ENCODE data around the gene PINLYP.
"Not testable (repeated sequence)": the region's sequence is repeated elsewhere in the genome, so short reads cannot be mapped to it uniquely, and the experiment has no call there.

Gene PINLYP

GRCh38 chr19:43584484-43584883, 8.9 kb downstream of the PINLYP start:
- DNase-seq, result no peak

DNA sequence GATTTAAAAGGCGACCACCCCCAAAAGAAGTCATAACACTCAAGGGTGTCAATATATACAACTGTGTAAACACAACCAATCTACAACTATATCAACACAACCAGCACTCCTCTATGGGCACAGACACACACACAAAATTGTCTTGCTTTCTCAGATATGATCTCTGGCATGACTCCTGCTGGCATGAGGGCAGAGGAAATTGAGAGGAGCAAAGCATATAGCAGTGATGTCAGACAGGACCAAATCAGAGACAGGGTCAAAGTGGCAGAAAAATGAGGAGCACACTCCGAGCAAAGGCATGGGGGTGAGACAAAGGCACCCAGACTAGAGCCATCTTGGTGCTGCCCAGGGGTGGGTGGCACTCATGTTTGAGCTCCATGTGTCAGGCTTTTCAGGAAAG, 10.7 kb downstream of the PINLYP start:
- peak; percentile 51 for DNase-seq

- not testable (repeated sequence) for DNase-seq
Observed at GRCh38 chr19:43587029-43587428, 11.4 kb downstream of the PINLYP start.

DNA sequence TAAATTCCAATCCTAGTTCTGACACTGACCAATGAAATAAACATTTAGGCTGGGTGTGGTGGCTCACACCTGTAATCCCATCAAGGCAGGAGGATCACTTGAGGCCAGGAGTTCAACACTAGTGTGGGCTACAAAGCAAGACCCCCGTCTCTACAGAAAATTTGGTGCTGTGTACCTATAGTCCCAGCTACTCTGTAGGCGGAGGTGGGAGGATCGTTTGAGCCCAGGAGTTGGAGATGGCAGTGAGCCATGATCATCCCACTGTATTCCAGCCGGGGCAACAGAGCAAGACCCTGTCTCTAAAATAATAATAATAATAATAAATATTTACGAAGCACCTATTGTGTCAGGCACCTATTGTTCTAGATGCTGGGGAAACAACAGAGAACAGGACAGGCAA, 13.7 kb downstream of the PINLYP start:
- no peak for DNase-seq

DNA sequence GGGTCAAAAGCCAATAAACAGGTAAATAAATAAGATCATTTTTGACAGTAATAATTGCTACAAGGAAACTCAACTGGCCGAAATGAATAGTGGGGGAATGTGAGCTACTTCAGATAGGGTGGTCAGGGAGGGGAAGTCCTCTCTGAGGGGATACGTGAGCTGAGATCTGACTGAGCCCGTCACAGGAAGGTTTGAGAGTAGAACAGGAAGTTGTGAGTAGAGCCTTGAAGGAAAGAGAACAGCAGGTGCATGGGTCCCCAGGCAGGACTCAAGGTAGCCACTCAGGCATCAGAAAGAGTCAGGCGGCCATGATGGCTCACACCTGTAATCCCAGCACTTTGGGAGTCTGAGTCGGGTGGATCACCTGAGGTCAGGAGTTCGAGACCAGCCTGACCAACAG, 14.1 kb downstream of the PINLYP start:
- DNase-seq, result no peak

DNA sequence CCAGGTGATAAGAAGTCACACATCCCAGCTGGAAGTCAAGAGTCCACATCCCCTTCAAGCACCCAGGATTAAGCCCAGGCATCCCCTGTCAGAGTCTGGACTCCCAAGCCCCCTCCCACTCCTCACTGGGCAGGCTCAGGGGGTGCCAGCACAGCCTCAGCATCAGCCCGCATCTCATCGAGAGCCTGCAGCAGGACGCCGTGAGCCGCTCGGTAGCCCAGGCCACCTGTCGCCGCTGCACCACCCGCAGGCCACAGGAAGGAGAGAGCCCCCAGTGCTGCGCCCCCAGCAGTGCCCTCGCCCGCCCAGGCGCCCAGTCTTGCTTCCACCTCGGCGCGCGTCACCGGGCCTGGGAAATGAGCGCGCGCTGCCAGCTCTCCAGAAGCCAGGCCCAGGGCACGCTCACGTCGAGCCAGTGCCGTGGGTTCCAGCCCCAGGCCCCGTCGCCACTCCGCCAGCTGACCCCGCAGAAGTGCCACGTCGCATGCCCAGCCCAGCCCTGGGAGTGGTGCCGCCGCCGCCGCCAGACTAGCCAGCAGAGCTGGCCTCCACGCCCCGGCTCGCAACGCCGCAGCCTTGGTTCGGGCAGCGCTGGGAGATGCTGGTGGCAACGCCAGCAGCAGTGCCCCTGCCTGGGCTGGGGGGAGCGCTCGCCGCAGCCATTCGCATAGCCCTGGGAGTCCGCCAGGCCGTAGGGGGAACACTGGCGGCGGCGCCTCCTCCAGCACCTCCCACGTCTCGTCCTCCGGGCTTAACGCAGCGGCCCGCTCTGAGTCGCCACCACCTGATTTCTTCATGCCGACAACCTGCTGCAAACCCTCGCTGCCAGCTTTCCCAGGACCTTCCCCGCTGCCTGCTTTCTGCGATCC, 16.5 kb downstream of the PINLYP start:
- no peak for DNase-seq

GRCh38 chr19:43592800-43593350, 17.3 kb downstream of the PINLYP start:
- DNase-seq, result no peak

GRCh38 chr19:43594081-43594697, 18.6 kb downstream of the PINLYP start:
- DNase-seq, result no peak

DNA sequence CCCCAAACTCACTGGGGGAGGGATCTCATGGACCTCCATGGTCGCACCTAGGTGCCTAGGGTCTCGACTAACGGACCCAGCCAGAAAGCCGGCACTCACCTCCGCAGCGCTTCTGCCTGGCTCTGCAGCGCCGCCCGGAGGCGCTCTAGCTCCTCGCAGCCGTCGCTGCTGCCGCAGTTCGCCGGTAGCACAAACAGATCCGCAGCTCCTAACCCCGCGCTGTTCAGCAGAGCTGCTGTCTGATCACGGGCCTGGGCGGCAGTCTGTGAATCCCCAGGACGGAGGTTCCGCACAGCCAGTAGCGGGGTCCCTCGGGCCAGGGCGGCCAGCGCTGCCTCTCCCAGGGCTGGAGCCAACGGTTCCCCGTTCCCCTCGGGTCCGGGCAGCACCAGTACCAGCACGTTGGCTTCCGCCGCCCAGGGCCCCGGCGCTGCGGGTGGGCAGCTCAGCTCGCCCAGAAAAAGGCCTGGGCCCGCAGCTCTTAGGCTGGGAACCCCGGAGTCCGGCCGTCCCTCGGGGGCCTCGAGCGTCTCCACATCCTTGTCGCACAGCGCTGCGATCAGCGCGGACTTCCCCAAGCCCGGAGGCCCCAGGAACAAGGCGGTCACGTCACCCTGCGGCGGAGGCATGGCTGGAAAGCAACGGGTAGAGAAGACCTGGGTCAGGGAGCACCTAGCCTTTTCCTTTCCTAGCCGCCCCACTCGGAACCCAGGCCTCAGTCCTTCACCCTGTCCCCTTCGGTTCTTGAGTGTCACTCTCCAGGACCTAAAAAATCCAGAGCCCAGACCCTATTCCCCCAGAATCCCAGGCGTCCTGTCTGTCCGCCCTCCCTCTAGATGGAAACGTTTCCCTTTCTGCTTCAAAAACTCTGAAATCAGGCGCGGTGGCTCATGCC, 19.4 kb downstream of the PINLYP start:
- DNase-seq, result peak; percentile 75

GRCh38 chr19:43595605-43595998, 20.0 kb downstream of the PINLYP start:
- no peak for DNase-seq

DNA sequence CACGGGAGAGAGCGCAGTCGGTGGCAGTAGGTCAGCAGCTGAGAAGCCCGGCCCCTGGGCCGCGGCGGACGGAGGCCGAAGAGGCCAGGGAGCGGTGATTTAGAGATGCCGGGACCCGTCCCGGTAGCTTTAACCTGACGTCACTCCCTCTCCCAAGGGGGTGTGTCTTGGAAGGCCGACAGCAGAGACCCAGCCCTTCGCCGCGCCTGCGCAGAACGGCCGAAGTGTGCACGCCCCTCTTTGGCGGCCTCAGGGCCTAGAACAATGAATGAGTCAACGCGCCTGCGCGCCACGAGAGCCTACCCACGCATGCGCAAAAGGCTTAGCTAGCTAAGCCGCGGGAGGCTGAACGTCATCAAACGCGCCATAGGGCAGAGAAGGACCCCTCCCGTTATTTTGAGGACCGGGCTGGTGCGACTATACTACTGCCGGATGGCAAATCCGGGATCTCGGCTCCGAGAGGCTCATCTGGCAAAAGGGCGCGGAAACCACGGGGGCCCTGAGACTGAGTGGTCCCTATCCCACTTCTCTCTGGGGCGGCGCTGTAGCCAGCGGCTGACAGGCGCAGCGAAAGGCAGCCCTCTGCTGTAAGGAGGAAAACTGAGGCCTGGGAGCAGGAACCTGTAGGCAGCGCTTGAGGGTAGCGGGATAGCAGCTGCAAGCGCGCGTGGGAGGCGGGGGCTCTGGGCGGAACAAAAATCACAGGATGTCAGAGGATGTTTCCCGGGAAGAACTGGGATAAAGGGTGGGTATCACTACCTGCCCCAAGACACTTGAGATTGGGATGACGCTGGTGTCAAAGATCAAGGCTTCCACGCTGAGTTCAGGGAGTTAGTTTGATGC, 20.6 kb downstream of the PINLYP start, which contains the start of the genes IRGQ and ZNF576:
Gene IRGQ (minus strand): TSS at position 136 of the 843 bp plus-strand sequence. CDS start 796 bp downstream, outside the sequence.
Gene ZNF576 (plus strand): TSS at position 597 of the 843 bp plus-strand sequence. CDS start 514 bp downstream, outside the sequence.
- DNase-seq, result peak; percentile 100

DNA sequence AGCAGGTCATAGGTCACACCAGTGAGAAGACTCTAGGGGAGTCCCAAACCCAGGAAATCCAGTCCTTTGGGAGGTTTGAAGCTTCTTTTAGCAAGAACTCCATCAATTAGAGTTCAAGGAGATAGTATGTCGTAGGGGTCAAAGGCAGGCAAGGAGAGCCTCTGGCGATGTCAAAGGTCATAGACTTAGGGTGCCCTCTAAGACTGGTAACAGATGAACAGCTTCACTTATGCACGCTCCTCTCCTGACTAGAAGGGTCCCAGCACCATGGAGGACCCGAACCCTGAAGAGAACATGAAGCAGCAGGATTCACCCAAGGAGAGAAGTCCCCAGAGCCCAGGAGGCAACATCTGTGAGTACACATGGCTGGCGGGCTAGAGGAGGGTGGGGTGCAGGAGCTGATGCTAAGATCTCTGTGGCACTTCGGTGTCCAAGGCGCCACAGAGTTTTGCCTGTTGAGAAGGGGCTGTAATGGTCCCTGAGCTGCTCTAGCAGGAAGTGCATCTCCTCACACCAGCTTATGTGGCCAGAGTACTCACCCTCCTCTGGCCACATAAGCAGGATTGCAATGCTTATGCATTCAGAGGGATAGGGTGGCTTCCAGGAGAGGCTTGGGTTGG, 21.4 kb downstream of the PINLYP start:
- DNase-seq, result no peak

- DNase-seq, result no peak
Observed at GRCh38 chr19:43597876-43598275, 22.3 kb downstream of the PINLYP start.

- DNase-seq, result no peak
Observed at GRCh38 chr19:43598445-43599240, 23.0 kb downstream of the PINLYP start.

GRCh38 chr19:43599635-43600295, 24.2 kb downstream of the PINLYP start:
- DNase-seq, result no peak

- DNase-seq, result not testable (repeated sequence)
Observed at GRCh38 chr19:43600326-43600725, 24.7 kb downstream of the PINLYP start.

DNA sequence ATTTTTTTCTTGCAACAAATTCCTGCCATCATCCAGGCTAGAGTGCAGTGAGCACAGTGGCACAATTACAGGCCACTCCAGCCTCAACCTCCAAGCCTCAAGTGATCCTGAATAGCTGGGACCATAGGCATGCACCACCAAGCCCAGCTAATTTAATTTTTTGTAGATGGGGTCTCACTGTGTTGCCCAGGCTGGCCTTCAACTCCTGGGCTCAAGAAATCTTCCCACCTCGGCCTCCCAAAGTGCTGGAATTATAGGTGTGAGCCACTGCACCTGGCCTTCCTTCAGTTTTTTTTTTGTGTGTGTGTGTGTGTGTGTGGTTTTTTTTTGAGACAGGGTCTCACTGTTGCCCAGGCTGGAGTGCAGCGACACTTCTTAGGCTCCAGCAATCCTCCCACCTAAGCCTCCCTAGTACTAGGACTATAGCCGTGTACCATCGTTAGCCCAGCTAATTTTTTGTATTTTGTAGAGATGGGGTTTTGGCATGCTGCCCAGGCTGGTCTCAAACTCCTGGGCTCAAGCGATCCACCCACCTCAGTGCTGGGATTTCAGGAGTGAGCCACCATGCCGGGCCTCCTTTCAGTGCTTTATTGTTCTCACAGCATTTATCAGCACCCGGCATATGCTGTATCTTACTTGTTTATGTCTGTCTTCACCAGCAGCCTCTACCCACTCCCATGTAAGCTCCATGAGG, 30.4 kb downstream of the PINLYP start:
- DNase-seq, result peak; percentile 24

DNA sequence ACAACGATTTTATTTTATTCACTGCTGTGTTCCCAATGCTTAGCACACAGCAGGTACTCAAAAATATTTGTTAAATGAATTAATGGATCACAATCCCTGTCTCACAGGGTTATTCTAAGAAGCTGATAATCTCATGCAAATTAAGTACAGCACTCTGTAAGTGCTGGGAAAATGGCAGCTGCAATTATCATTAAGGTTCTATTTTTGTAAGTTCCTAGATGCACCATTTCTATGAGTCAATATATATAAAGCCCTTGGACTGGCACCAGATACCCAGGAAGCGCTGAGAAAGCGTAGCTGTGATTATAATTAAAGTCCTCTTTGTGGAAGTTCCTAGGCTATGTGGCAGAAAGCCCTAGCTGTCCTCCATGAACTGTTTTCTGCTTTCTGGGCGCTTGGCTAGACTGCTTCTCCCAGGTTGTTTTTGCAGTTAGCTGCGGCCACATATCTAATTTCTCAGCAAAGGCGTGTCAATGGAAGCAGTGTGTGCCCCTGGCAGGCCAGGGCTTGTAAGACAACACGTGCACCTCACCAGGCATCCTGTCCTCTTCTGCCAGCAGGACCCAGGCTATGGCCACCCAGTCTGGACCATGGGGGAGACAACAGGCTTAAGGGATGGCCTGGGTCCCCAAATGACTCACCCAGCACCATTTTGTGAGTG, 31.1 kb downstream of the PINLYP start:
- no peak for DNase-seq
